Measurements from ENCODE around the gene SDK1. TPM values are rescaled to one million over a fixed set of nuclear protein-coding genes. Genes with fewer than 3 reads are reported as not detected.
"Not testable (repeated sequence)": the region's sequence is repeated elsewhere in the genome, so short reads cannot be mapped to it uniquely, and the experiment has no call there.

Gene SDK1
- total RNA-seq, 1 donor from 2014 or later, result 1.1 TPM

GRCh38 chr7:4282434-4283223 is 981.6 kb downstream of the SDK1 start:
- no peak for DNase-seq (ENCODE audit: low read depth, low spot score)

- no peak for DNase-seq (ENCODE audit: low read depth, low spot score)
Measured at GRCh38 chr7:4286351-4286750, 985.3 kb downstream of the SDK1 start.

- DNase-seq (ENCODE audit: low read depth, low spot score), result no peak
Measured at GRCh38 chr7:4288791-4289394, 987.8 kb downstream of the SDK1 start.

- no peak for DNase-seq (ENCODE audit: low read depth, low spot score)
Measured at GRCh38 chr7:4297165-4297917, 996.3 kb downstream of the SDK1 start.

GRCh38 chr7:4297918-4298219 is 996.8 kb downstream of the SDK1 start:
- no peak for DNase-seq (ENCODE audit: low read depth, low spot score)

- no peak for DNase-seq (ENCODE audit: low read depth, low spot score)
Measured at GRCh38 chr7:4299431-4299830, 998.4 kb downstream of the SDK1 start.

GRCh38 chr7:4302203-4302905 is 1001.3 kb downstream of the SDK1 start:
- no peak for DNase-seq (ENCODE audit: low read depth, low spot score)

- no peak for DNase-seq (ENCODE audit: low read depth, low spot score)
Measured at GRCh38 chr7:4307316-4308204, 1006.5 kb downstream of the SDK1 start.

- DNase-seq (ENCODE audit: low read depth, low spot score), result no peak
Measured at GRCh38 chr7:4308205-4308590, 1007.1 kb downstream of the SDK1 start.

GRCh38 chr7:4313911-4314310 is 1012.9 kb downstream of the SDK1 start:
- DNase-seq (ENCODE audit: low read depth, low spot score), result not testable (repeated sequence)

GRCh38 chr7:4314316-4314715 is 1013.3 kb downstream of the SDK1 start:
- DNase-seq (ENCODE audit: low read depth, low spot score), result not testable (repeated sequence)
